ENCODE measurements around the gene DMD.
"Not testable (repeated sequence)": the region's sequence is repeated elsewhere in the genome, so short reads cannot be mapped to it uniquely, and the experiment has no call there.

The DMD gene

GRCh38 chrX:32582729-32583128 lies 628.6 kb downstream of the DMD start:
- DNase-seq: no peak

DNA sequence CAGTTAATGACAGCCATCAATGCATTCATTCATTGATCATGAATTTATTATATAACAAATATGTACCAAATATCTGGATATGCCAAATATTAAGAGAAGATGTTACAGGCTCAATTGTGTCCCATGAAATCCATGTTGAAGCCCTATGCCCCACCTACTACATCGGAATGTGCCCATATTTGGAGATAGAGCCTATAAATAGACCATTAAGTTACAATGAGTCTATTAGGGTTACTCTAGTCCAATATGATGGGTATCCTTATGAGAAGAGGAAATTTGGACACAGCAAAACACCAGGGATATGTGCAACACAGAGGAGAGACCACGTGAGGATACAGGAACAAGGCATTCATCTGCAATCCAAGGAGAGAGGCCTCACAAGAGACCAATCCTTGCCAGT lies 634.5 kb downstream of the DMD start:
- no peak for DNase-seq

DNA sequence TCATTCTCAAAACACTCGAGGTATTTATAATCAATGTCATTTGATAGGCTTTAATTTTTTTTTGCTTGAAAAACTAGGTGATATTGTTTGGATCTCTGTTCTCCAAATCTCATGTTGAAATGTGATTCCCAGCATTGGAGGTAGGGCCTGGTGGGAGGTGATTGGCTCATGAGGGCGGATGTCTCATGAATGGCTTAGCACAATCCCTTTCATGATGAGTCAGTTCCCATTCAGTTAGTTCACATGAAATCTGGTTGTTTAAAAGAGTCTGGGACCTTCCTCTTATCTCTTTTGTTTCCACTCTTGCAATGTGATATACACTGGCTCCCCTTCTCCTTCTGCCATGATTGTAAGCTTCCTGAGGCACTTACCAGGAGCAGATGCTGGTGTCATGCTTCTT lies 638.7 kb downstream of the DMD start:
- DNase-seq: no peak

- DNase-seq: no peak
Observed at GRCh38 chrX:32571579-32571978, 639.8 kb downstream of the DMD start.

GRCh38 chrX:32562261-32562660 lies 649.1 kb downstream of the DMD start:
- DNase-seq: no peak

- no peak for DNase-seq
Observed at GRCh38 chrX:32545101-32545500, 666.2 kb downstream of the DMD start.

DNA sequence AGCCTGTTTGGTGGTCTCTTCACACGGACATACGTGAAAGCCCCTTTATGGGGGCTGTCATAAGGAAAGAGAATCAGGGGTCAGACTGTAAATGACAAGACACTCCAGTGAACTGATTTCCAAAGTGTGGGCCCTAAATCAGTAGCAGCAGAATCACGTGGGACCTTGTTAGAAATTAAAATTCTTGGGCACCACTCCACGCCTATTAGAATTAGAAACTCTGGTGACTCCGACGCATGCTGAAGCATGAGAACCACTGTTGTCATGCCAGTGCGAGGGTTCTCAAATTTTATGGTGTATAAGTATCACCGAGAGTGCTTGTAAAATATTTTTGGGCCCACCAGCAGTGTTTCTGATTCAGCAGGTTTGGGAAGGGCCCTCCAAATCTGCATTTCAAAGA lies 672.8 kb downstream of the DMD start:
- DNase-seq: no peak

- DNase-seq: no peak
Observed at GRCh38 chrX:32533848-32534247, 677.5 kb downstream of the DMD start.

DNA sequence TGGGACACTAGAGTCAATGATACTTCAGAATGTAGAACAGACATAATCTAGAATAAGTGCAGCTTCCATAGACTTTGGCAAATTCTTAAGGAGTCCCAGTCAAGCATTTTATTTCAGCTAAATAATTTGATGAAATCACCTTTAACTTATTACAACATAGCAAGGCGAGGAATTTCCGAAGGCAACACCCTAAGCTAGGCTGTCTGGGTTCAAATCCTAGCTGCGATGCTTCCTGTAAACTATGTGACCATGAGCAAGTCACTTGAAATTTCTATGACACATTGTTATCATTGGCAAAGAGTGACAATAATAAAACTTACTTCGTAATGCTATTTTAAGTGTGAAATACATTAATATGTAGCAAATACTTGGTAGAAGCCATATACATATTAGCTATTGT lies 679.1 kb downstream of the DMD start:
- DNase-seq: no peak

DNA sequence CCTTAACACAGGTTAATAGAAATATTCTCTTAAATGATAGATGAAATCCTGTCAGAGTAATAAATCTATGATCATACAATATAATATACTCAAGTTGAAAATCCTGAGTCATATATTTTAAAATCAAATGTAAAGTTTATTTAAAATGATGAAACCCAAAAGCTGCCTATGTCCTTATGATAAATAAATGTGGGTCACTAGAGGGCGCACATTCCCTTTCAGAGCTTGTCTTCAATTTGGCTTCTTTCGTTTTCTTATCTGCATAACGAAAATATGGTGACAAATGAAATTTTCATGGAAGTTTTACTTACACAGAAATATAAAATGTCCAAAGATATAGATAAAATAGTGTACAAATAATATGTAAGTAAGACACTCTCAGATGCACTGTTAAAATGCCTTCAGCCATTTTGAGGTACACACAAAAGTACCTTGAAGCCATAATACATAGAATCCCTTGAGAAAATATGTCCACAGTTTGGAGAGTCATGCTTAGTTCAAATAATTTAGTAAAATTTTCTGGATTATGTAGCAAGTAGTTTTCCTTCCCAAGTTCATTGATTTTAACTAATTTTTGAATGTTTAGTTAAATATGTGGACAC lies 680.4 kb downstream of the DMD start:
- no peak for DNase-seq

- DNase-seq: not testable (repeated sequence)
Observed at GRCh38 chrX:32528451-32528850, 682.9 kb downstream of the DMD start.

GRCh38 chrX:32525234-32525633 lies 686.1 kb downstream of the DMD start:
- DNase-seq: no peak

GRCh38 chrX:32524385-32524784 lies 687.0 kb downstream of the DMD start:
- no peak for DNase-seq

- no peak for DNase-seq
Observed at GRCh38 chrX:32520789-32521188, 690.6 kb downstream of the DMD start.

DNA sequence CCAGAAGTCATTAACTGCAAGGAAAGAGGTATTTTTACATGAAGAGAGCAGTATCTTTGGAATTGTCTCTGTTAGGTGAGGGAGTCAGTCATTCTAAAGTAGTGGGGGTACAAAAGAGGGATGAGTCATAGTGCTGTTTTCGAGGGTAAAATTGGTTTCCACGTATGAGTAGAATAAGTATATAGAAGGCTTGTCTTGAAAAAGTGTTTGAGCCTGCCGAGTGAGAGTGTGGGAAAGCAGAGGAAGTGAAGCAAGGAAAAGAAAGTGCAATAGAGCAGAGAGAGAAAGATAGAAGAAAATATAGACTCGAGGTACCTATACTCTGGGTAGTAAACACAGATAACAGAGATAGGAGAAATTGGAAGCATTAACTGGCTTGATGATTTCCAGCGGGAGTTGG lies 696.4 kb downstream of the DMD start:
- DNase-seq: no peak

DNA sequence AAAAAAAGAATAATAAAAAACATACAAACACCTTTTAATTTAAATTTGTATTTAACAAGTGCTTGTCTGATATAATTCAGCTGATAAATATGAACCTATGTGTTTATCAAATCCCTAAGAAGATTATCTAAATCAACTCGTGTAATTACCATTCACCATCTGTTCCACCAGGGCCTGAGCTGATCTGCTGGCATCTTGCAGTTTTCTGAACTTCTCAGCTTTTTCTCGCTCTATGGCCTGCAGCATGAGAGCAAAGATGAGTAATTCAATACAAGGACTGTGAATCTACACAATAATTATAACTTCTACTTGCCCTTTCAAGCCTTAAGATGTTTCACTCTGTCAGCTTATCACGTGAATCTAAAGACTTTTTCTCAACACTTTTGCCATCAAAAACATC lies 709.7 kb downstream of the DMD start:
- no peak for DNase-seq

DNA sequence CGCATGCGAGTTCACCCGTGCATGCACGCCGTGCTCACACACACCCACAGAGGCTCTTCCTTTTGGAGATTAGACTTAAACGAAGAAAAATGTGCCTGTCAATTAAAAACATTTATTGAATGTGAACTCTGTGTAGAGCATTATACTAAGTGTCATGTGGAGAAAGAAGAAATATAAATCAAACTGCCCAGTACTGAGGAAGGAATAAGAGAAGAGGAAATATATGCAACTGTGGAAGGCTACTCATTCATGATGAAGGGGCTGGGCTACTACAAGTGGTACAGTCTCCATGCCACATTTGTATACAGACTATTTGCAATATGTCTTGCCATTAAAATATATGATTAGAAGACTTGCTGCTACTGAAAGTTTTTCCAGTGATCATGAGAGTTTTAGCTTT lies 714.7 kb downstream of the DMD start:
- no peak for DNase-seq

DNA sequence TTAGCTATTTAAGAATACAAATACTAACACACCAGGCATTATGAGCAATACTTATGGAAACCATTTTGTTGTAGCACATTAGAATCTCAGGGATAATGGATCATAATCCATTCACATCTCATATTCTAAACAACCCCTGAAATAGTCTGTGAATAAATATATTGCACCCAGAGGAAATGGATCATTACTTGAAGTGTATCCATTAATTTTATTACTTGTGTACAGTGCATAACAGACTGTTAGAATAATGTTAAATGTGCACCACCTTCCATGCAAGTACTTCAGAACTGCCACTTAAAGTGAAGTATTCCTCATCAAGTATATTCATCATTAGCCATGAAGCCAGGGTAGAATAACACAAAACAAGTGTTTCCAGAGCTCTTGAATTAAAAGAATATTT lies 715.5 kb downstream of the DMD start:
- DNase-seq: no peak

GRCh38 chrX:32489125-32489524 lies 722.2 kb downstream of the DMD start:
- no peak for DNase-seq

DNA sequence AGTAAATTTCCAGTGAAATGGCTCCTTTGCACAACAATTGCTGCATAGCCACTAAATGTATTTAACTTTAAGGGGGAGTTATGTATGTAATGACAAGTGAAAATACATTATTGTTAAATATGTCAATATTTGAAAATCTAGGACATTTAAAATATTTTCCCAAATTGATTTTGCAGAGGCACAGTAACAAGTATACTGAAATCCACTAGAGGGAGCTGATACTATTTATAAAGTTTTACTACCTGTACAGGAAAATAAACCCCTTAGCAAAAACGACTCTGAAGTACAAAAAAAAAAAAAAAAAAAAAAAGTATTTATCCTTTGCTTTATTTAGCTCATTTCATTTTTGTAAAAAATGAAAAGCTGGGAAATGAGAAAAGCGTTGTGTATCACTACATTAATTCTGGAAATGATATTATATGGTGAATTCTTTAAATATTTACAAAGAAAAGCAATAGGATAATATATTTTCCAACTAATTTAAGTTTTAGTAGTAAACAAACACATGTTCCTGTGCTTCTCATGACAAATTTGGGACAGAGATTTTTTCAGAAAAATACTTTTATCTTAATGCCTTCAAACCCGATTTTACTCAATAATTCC lies 727.7 kb downstream of the DMD start:
- DNase-seq: no peak

DNA sequence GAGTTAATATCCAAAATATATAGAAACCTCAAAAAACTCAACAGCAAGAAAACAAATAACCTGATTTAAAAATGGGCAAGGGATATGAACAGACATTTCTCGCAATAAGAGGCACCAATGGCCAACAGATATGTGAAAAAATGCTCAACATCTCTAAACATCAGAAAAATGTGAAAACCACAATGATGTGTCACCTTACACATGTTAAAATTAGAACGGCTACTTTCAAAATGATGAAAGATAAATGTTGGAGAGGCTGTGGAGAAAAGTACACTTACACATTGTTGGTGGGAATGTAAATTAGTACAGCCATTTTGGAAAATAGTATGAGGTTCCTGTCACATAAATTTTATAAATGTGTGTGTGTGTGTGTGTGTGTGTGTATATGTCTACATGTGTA lies 731.3 kb downstream of the DMD start:
- no peak for DNase-seq

DNA sequence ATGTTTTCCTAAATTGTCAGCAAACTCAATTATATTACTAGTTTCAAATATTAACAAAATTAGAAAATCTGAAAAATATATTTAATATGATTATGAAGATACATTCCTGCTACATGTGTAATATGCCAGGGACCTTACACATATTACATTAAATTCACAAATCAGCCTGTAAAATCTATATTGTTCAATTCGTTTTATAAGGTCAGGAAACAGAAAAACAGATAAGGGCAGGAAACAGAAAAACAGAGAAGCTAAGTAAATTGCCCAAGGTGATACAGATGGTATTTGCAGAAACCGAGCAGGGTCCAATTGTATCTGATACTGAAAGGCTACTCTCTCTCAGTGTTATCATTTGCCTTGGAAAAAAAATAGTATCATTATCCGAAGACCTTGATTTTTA lies 739.0 kb downstream of the DMD start:
- DNase-seq: no peak

DNA sequence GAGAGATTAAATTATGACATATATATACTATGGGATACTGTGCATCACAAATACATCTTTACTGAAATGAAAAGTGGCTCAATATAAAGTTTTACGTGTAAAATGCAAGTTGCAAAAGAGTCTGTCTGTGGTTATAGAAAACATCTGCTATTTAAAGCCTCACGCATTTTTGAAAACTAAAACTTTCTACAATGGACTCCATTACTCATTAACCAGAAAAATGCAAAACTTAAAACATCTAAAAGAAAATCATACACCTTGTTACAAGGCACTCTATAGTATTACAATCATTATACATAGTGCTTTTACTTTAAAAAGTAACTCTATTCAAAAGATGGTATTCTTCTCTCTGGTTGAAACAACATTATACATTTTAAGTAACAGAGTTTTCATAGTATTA lies 755.6 kb downstream of the DMD start:
- no peak for DNase-seq

DNA sequence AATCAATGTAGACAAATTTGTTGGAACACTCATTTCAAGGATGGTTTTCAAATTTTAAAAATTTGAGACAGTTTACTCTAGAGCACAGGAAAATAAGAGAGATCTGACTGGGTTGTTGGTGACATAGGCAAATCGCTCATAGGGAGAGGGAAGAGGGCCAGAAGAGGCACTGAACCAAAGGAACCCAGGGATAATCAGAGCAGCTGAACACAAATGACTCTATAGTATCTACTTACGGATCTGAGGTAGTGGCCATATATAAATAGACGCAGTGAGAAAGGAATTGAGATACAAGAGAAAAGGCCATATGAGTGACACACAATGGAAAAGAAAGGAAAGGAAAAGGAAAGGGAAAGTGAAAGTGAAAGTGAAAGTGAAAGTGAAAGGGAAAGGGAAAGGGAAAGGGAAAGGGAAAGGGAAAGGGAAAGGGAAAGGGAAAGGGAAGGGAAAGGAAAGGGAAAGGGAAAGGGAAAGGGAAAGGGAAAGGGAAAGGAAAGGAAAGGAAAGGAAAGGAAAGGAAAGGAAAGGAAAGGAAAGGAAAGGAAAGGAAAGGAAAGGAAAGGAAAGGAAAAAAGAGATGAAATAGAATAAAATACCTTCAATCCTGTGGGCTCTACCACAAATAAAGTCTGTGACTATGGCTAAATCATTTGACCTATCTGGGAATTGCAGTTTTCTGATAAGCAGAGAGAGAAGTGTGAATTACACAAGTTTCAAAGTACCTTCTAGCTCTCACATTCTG lies 759.2 kb downstream of the DMD start:
- no peak for DNase-seq

GRCh38 chrX:32448945-32449344 lies 762.4 kb downstream of the DMD start:
- no peak for DNase-seq
